KOPT-K1 (cell line): Measurements from ENCODE around the gene YWHAQ.

Experiments used
- H3K27ac ChIP-seq: fragments of 200-600 bp; sonication (generic); 2 replicates; pipeline ENCODE4 v1.5.1; 2016; ENCODE audit warnings: antibody characterized with exemption, mild to moderate bottlenecking, low read depth, low read length; ENCODE audit not compliant: poor library complexity, severe bottlenecking
- H3K36me3 ChIP-seq: fragments of 200-600 bp; sonication (generic); 2 replicates; pipeline ENCODE4 v1.5.1; 2017; ENCODE audit warnings: antibody characterized with exemption, mild to moderate bottlenecking, low read length, moderate library complexity; ENCODE audit not compliant: insufficient read depth
- H3K9me3 ChIP-seq: fragments of 200-600 bp; sonication (generic); 2 replicates; pipeline ENCODE4 v1.5.1; 2017; ENCODE audit warnings: antibody characterized with exemption, low read length, mild to moderate bottlenecking; ENCODE audit not compliant: insufficient read depth, poor library complexity, severe bottlenecking

Gene YWHAQ

DNA sequence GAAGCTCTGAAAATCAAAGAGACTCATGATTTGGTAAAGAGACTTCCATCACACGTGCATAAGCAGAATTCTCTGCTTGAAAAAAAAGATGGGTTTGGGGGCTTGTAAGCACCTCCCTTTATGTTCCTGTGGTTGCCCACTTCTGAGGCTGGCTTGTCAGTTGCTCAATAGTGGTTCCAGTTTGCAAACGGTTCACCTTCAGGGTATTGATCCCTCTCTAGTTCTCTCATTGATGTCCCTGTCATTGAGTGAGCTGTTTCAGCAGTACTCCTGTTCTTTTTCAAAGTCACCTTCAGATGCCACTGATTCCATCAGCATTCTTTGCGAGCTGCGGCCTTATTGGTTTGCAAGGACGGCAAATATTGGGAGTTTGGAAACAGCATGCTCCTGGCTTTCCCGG, 17.1 kb upstream of the YWHAQ start:
- no peak overlapping the region for H3K27ac ChIP-seq
- H3K36me3 ChIP-seq: no peaks in the 10 kb centered on the region
- H3K9me3 ChIP-seq: no peaks in the 10 kb centered on the region

- no peaks in the 10 kb centered on the region for H3K9me3 ChIP-seq
- H3K36me3 ChIP-seq: no peaks in the 10 kb centered on the region
- H3K27ac ChIP-seq: no peak overlapping the region
These were observed 15.6 kb upstream of the YWHAQ start for GRCh38 chr2:9646196-9647030.

GRCh38 chr2:9644603-9645002, 13.8 kb upstream of the YWHAQ start:
- Histone ChIP-seq H3K9me3 (no peaks in the 10 kb centered on the region), H3K36me3 (no peaks in the 10 kb centered on the region), H3K27ac (no peak overlapping the region)

DNA sequence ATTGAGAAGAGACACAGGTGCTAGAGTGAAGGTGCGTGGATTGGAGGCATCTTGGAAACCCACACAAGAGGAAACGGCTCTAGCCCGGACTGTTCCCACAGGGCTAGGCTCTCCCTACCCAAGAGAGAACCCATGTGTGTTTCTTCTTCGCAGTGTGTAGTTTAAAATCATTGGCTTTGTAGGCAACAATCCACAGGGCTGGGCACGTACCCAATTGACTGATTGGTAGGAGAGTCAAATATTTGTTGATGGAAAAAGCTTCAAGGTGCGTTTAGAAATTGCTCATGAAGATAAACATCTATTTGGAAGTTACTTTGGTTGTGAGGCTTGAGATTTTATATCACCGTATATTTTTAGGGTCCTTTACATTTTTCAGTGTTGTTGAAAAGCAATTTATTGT, 13.2 kb upstream of the YWHAQ start:
- no peak overlapping the region for H3K27ac ChIP-seq
- no peaks in the 10 kb centered on the region for H3K36me3 ChIP-seq
- H3K9me3 ChIP-seq: no peaks in the 10 kb centered on the region

DNA sequence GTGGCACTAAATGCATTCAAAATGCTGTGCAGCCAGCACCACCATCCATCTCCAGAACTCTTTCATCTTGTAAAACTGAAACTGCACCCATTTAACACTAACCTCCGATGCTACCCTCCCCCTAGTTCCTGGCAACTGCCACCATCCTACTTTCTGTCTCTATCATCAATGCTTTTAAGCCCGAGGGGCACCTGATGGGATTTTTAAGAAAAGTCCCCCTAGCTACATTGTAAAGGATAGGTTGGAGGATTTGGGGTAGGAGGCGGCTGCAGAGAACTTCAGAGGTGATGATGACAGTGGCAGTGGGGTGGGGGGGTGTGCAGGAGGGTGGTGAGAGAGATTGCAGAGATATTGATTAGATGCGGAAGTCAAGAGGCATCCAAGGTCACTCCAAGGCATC, 10.8 kb upstream of the YWHAQ start:
- no peaks in the 10 kb centered on the region for H3K9me3 ChIP-seq
- peak overlapping the region; percentile 33 for H3K27ac ChIP-seq
- no peaks in the 10 kb centered on the region for H3K36me3 ChIP-seq

GRCh38 chr2:9640403-9641104, 9.8 kb upstream of the YWHAQ start:
- Histone ChIP-seq H3K9me3 (no peaks in the 10 kb centered on the region), H3K36me3 (no peaks in the 10 kb centered on the region), H3K27ac (no peak overlapping the region)

GRCh38 chr2:9639740-9640343, 9.0 kb upstream of the YWHAQ start:
- H3K27ac ChIP-seq: no peak overlapping the region
- H3K36me3 ChIP-seq: no peaks in the 10 kb centered on the region
- H3K9me3 ChIP-seq: no peaks in the 10 kb centered on the region

GRCh38 chr2:9639000-9639602, 8.3 kb upstream of the YWHAQ start:
- peaks cover 1% of the 10 kb centered on the region for H3K9me3 ChIP-seq
- H3K27ac ChIP-seq: no peak overlapping the region
- H3K36me3 ChIP-seq: no peaks in the 10 kb centered on the region

GRCh38 chr2:9638532-9638931, 7.7 kb upstream of the YWHAQ start:
- no peaks in the 10 kb centered on the region for H3K36me3 ChIP-seq
- H3K9me3 ChIP-seq: peaks cover 7% of the 10 kb centered on the region
- no peak overlapping the region for H3K27ac ChIP-seq

DNA sequence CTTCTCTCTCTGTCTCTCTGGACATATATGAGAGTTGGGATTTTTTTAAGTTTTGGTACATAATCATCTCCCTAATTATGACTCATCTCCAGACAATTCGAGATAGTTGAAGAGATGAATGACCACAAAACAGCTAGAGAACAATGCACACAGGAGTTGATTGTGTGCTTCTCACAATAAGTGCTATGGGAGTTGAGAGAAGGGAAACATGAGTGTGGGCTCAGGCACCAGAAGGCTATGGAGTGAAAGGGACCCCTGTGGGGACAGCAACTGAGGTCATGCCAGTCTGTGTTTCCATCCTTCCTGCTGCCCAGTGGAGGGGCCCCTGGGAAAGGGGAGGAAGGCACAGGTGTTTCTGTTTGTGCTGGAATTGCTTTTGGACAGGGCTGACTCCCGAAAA, 6.5 kb upstream of the YWHAQ start:
- Histone ChIP-seq H3K27ac (no peak overlapping the region), H3K9me3 (peaks cover 17% of the 10 kb centered on the region), H3K36me3 (no peaks in the 10 kb centered on the region)

DNA sequence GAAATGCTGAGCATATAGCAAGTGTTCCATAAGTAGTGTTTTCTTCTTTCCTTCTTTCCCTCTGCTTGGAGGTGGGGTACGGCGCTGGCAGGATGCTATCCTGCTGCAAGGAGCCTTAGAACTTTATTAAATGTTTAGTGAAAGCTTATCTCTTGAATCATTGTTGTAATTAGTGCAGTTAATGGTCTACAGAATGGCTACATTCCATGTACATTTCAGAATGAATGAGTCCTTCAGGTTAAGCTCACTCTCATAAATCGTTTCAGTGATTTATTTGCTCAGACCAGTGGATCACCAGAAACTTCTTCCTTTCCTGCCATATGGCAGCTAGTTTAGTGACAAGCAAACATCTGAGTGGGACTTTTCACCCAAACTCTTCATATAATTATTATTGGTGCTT, 3.3 kb upstream of the YWHAQ start:
- Histone ChIP-seq H3K27ac (no peak overlapping the region), H3K9me3 (peaks cover 29% of the 10 kb centered on the region), H3K36me3 (peaks cover 5% of the 10 kb centered on the region)

- H3K27ac ChIP-seq: no peak overlapping the region
- peaks cover 29% of the 10 kb centered on the region for H3K9me3 ChIP-seq
These were observed 1.3 kb upstream of the YWHAQ start for GRCh38 chr2:9631878-9632700.

GRCh38 chr2:9631553-9631819, 689 bp upstream of the YWHAQ start:
- H3K9me3 ChIP-seq: peaks cover 29% of the 10 kb centered on the region
- peaks cover 31% of the 10 kb centered on the region for H3K36me3 ChIP-seq
- no peak overlapping the region for H3K27ac ChIP-seq

More at GRCh38 chr2:9631878-9632700, 1.3 kb upstream of the YWHAQ start:
- peaks cover 25% of the 10 kb centered on the region for H3K36me3 ChIP-seq

DNA sequence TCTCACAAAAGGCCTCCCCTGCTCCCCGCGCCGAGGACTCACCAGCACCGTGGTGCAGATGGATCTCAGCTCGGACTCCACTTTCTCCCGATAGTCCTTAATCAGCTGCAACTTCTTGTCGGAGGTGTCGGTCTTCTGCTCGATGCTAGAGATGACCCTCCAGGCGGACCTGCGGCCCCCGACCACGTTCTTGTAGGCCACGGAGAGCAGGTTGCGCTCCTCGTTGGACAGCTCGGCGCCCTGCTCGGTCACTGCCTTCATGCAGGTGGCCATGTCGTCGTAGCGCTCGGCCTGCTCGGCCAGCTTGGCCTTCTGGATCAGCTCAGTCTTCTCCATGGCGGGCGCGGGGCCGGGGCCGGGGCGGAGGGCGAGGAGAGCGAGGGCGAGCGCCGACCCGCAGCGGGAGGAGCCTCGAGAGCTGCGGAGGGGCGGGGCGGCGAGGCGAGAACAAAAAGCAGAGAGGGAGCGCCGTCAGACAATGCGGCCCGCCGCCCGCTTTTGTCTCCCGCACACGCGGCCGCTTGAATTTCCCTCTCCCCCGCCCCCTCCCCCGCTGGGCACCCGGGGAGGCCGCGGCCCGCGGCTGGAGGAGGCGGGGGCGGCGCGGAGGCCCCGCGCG, 571 bp downstream of the YWHAQ start:
- Histone ChIP-seq H3K9me3 (peaks cover 29% of the 10 kb centered on the region), H3K36me3 (peaks cover 44% of the 10 kb centered on the region), H3K27ac (peak overlapping the region; percentile 81)
